ENCODE measurements around the gene C19orf81.

Gene C19orf81

GRCh38 chr19:50639121-50640112, 9.8 kb upstream of the C19orf81 start, which contains the start of gene SYT3:
SYT3 (minus strand) TSS chr19:50639881; CDS start chr19:50637411, 2,470 bp downstream.
- H3K4me3 ChIP-seq (ENCODE audit: low read depth, low read length) = peak within 1 kb of the TSS; percentile 65
- H3K27ac ChIP-seq (ENCODE audit: extremely low read depth, low read depth, low read length) = peak within 1 kb of the TSS; percentile 34; the same call in 1 of the 2 replicates
- H3K9me3 ChIP-seq (ENCODE audit: control insufficient read depth, insufficient read depth, low read depth, low read length) = no peaks in the 10 kb centered on the region
- H3K4me1 ChIP-seq (ENCODE audit: control insufficient read depth, insufficient read depth, low read length) = no peaks in the 10 kb centered on the region
- no peaks in the 10 kb centered on the region for H3K36me3 ChIP-seq (ENCODE audit: control insufficient read depth in 2 of 2, insufficient read depth in 1 of 2, low read length in 2 of 2)
- CTCF ChIA-PET = interaction anchor here (0.6 kb wide), 1 partner anchor 39 kb away, joined by 3 read pairs; no protein-coding TSS in a partner anchor
- POLR2A ChIA-PET = interaction anchor here (0.6 kb wide), 2 partner anchors 86 to 153 kb away, joined by 4 to 11 read pairs; no protein-coding TSS in a partner anchor
- TF ChIP-seq ZSCAN4 (tag by site-specific recombination; IDR thresholded peaks at IDR 0.05) (0 out of 2 replicates have a peak, but pooled peaks have one; percentile 16), ZNF580 (tag by site-specific recombination; IDR thresholded peaks at IDR 0.05) (no peak), HIC1 (tag by site-specific recombination; IDR thresholded peaks at IDR 0.05) (no peak), ZNF488 (tag by site-specific recombination; IDR thresholded peaks at IDR 0.05) (no peak), PRDM2 (tag by site-specific recombination; IDR thresholded peaks at IDR 0.05; ENCODE audit: borderline replicate concordance) (no peak), ZNF394 (tag by site-specific recombination; IDR thresholded peaks at IDR 0.05; ENCODE audit: borderline replicate concordance) (no peak), ZNF18 (tag by site-specific recombination; IDR thresholded peaks at IDR 0.05) (no peak), ZNF266 (tag by site-specific recombination; IDR thresholded peaks at IDR 0.05; ENCODE audit: low read depth) (no peak), ZNF155 (tag by site-specific recombination; IDR thresholded peaks at IDR 0.05) (no peak), ZNF792 (tag by site-specific recombination; IDR thresholded peaks at IDR 0.05) (no peak), ZNF274 (IDR thresholded peaks at IDR 0.05; ENCODE audit: low read length) (no peak), ZNF274 (tag by site-specific recombination; IDR thresholded peaks at IDR 0.05; ENCODE audit: borderline replicate concordance) (no peak), ZNF785 (tag by site-specific recombination; IDR thresholded peaks at IDR 0.05) (no peak), ZSCAN23 (tag by site-specific recombination; IDR thresholded peaks at IDR 0.05) (no peak), ZBTB49 (tag by site-specific recombination; IDR thresholded peaks at IDR 0.05; ENCODE audit: low read depth) (no peak), HOXA7 (CRISPR knock-in tag; IDR thresholded peaks at IDR 0.05; ENCODE audit: borderline replicate concordance) (no peak), ZNF19 (tag by site-specific recombination; IDR thresholded peaks at IDR 0.05; ENCODE audit: low read depth) (no peak), ZNF146 (tag by site-specific recombination; IDR thresholded peaks at IDR 0.05) (no peak), ZNF629 (tag by site-specific recombination; IDR thresholded peaks at IDR 0.05) (no peak), ZNF426 (tag by site-specific recombination; IDR thresholded peaks at IDR 0.05) (no peak), ZNF830 (tag by site-specific recombination; IDR thresholded peaks at IDR 0.05; ENCODE audit: low read depth) (no peak)
